GM23338 (cell line): ENCODE results near the gene IL22RA2. TPM values are rescaled to one million over a fixed set of nuclear protein-coding genes. Genes with fewer than 3 reads are reported as not detected.

ENCODE experiments used
- ATAC-seq: fragments of 200-7000 bp; cut with Tn5 transposase; 3 replicates; pipeline ENCODE4 v1.9.1; 2020
- DNase-seq: peaks from one replicate; pipeline ENCODE4 v3.0.0-alpha.2; 2015; ENCODE audit warnings: low spot score
- H2AFZ ChIP-seq: fragments of 200-600 bp; sonication (generic); 2 replicates; pipeline ENCODE4 v1.8.0; 2016; ENCODE audit warnings: antibody characterized with exemption, mild to moderate bottlenecking, moderate library complexity
- H3F3A ChIP-seq: fragments of 200-600 bp; sonication (generic); replicated peaks from 2 replicates; pipeline ENCODE4 v1.8.0; 2017; ENCODE audit warnings: antibody characterized with exemption, mixed run types, low read depth
- H3K27ac ChIP-seq: fragments of 200-600 bp; sonication (generic); 2 replicates; pipeline ENCODE4 v1.6.1; 2016; ENCODE audit warnings: low read depth
- H3K27me3 ChIP-seq: fragments of 200-600 bp; sonication (generic); 2 replicates; pipeline ENCODE4 v1.8.0; 2016; ENCODE audit warnings: mild to moderate bottlenecking, mixed run types, moderate library complexity; ENCODE audit not compliant: insufficient read depth
- H3K36me3 ChIP-seq: fragments of 200-600 bp; sonication (generic); 2 replicates; pipeline ENCODE4 v1.8.0; 2016; ENCODE audit warnings: mild to moderate bottlenecking; ENCODE audit not compliant: insufficient read depth
- H3K4me1 ChIP-seq: fragments of 200-600 bp; sonication (generic); 2 replicates; pipeline ENCODE4 v1.8.0; 2016; ENCODE audit warnings: mild to moderate bottlenecking, moderate library complexity; ENCODE audit not compliant: insufficient read depth
- H3K4me2 ChIP-seq: fragments of 200-600 bp; sonication (generic); 2 replicates; pipeline ENCODE4 v1.7.1; 2017; ENCODE audit warnings: mixed run types
- H3K4me3 ChIP-seq: fragments of 200-600 bp; sonication (generic); 2 replicates; pipeline ENCODE4 v1.6.1; 2016; ENCODE audit warnings: mixed run types
- H3K79me2 ChIP-seq: fragments of 200-600 bp; sonication (generic); replicated peaks from 2 replicates; pipeline ENCODE4 v1.8.0; 2017; ENCODE audit warnings: mild to moderate bottlenecking; ENCODE audit not compliant: insufficient read depth
- H3K9me2 ChIP-seq: fragments of 200-600 bp; sonication (generic); 2 replicates; pipeline ENCODE4 v1.8.0; 2017; ENCODE audit not compliant: insufficient read depth
- H4K20me1 ChIP-seq: fragments of 200-600 bp; sonication (generic); replicated peaks from 2 replicates; pipeline ENCODE4 v1.8.0; 2017; ENCODE audit warnings: mild to moderate bottlenecking; ENCODE audit not compliant: insufficient read depth
- H3K27ac Mint-ChIP-seq: 2 replicates; pipeline ENCODE4 v1.8.0; 2020; ENCODE audit warnings: inconsistent platforms, mild to moderate bottlenecking, moderate library complexity, mixed read lengths
- H3K27me3 Mint-ChIP-seq: 3 replicates; pipeline ENCODE4 v1.8.0; 2022; ENCODE audit warnings: low read depth, mild to moderate bottlenecking, moderate library complexity, mixed read lengths, inconsistent platforms; ENCODE audit not compliant: insufficient read depth, poor library complexity
- H3K36me3 Mint-ChIP-seq: 3 replicates; pipeline ENCODE4 v1.8.0; 2021; ENCODE audit warnings: low read depth, mild to moderate bottlenecking, inconsistent platforms, moderate library complexity, mixed read lengths
- H3K4me1 Mint-ChIP-seq: 3 replicates; pipeline ENCODE4 v1.8.0; 2020; ENCODE audit warnings: mild to moderate bottlenecking, inconsistent platforms, mixed read lengths
- H3K4me3 Mint-ChIP-seq: 3 replicates; pipeline ENCODE4 v1.8.0; 2021; ENCODE audit warnings: moderate library complexity, mild to moderate bottlenecking, inconsistent platforms, mixed read lengths
- H3K9me3 Mint-ChIP-seq: 3 replicates; pipeline ENCODE4 v1.8.0; 2020; ENCODE audit warnings: moderate library complexity, mild to moderate bottlenecking, inconsistent platforms, mixed read lengths
- CREB1 ChIP-seq: fragments of 250-450 bp; sonication (Bioruptor Pico); IDR thresholded peaks from 2 replicates; pipeline ENCODE4 v1.5.0; 2020; ENCODE audit warnings: low read depth, mild to moderate bottlenecking, moderate library complexity
- CTCF ChIP-seq, 2 experiments: fragments of 200-600 bp in 1 of 2; sonication (generic) in 1 of 2; conservative IDR thresholded peaks; 2 replicates each; pipeline versions ENCODE4 v1.5.1 to v1.6.1; 2016 to 2017; ENCODE audit warnings: antibody characterized with exemption in 2 of 2, low read depth in 2 of 2, mild to moderate bottlenecking in 2 of 2, moderate library complexity in 1 of 2
- EZH2 ChIP-seq: fragments of 200-600 bp; sonication (generic); IDR thresholded peaks from one replicate; pipeline ENCODE4 v1.8.0; 2017; ENCODE audit warnings: antibody characterized with exemption, mild to moderate bottlenecking, low read depth; ENCODE audit not compliant: unreplicated experiment
- EZH2phosphoT487 ChIP-seq: fragments of 200-600 bp; sonication (generic); IDR thresholded peaks from one replicate; pipeline ENCODE4 v1.8.1; 2018; ENCODE audit warnings: antibody characterized with exemption; ENCODE audit not compliant: unreplicated experiment
- JUNB ChIP-seq: IDR thresholded peaks from one replicate; pipeline ENCODE4 v1.6.1; 2016; ENCODE audit warnings: antibody characterized with exemption; ENCODE audit not compliant: unreplicated experiment
- NANOG ChIP-seq: IDR thresholded peaks from 2 replicates; pipeline ENCODE4 v1.6.1; 2016; ENCODE audit warnings: antibody characterized with exemption, borderline replicate concordance
- POLR2AphosphoS5 ChIP-seq: IDR thresholded peaks from 2 replicates; pipeline ENCODE4 v1.6.1; 2016; ENCODE audit warnings: antibody characterized with exemption, low read depth
- STAT1 ChIP-seq: IDR thresholded peaks from one replicate; pipeline ENCODE4 v1.6.1; 2016; ENCODE audit warnings: antibody characterized with exemption; ENCODE audit not compliant: unreplicated experiment
- ZNF114 ChIP-seq: fragments of 250-450 bp; sonication (Bioruptor Pico); IDR thresholded peaks from 2 replicates; pipeline ENCODE4 v1.5.0; 2020; ENCODE audit warnings: mild to moderate bottlenecking, moderate library complexity
- ZNF331 ChIP-seq: fragments of 250-450 bp; sonication (Bioruptor Pico); IDR thresholded peaks from 2 replicates; pipeline ENCODE4 v1.5.0; 2020; ENCODE audit warnings: low read depth, mild to moderate bottlenecking, moderate library complexity
- polyA plus RNA-seq: library from polyadenylated mRNA; unstranded; fragments of >200 nt; fragmentation: Nextera tagmentation; extraction: Ambion mirVana; gene quantifications from 2 replicates; pipeline ENCODE4 v1.2.1, GENCODE V29; 2016
- total RNA-seq: library from RNA; depleted of rRNA; stranded (reverse); fragments of >200 nt; shearing (Covaris generic); gene quantifications from 2 replicates; pipeline ENCODE4 v1.2.3, GENCODE V29; 2014
- TF ChIP-seq, protein P1 (sequence below): IDR thresholded peaks from 2 replicates; pipeline ENCODE4 v1.6.1; 2016; ENCODE audit warnings: antibody characterized with exemption
- TF ChIP-seq, protein P2 (sequence below): fragments of 250-450 bp; sonication (Bioruptor Pico); IDR thresholded peaks from 2 replicates; pipeline ENCODE4 v1.5.0; 2020; ENCODE audit warnings: mild to moderate bottlenecking, moderate library complexity
- TF ChIP-seq, protein P3 (sequence below): IDR thresholded peaks from one replicate; pipeline ENCODE4 v1.6.1; 2018; ENCODE audit warnings: antibody characterized with exemption; ENCODE audit not compliant: unreplicated experiment

The IL22RA2 gene
- total and polyA plus RNA-seq, 2 experiments from 2014 or later = not detected

GRCh38 chr6:137157601-137158000 is 15.8 kb downstream of the IL22RA2 start:
- Histone ChIP-seq H3K4me3 (no peak overlapping the region), H3K79me2 (no peaks in the 10 kb centered on the region), H3K4me2 (no peak overlapping the region), H3K27ac (no peak overlapping the region), H3K27me3 (no peaks in the 10 kb centered on the region), H3K4me1 (no peaks in the 10 kb centered on the region), H3F3A (no peaks in the 10 kb centered on the region), H4K20me1 (no peaks in the 10 kb centered on the region), H2AFZ (no peak overlapping the region), H3K9me2 (peaks cover 25% of the 10 kb centered on the region), H3K36me3 (no peaks in the 10 kb centered on the region)
- no peak overlapping the region for H3K27ac Mint-ChIP-seq
- ATAC-seq (no peak), DNase-seq (no peak)
- TF ChIP-seq JUNB (no peak), STAT1 (no peak), NANOG (no peak), POLR2AphosphoS5 (no peak), EZH2 (no peak), ZNF114 (CRISPR knock-in tag) (no peak), CREB1 (CRISPR knock-in tag) (no peak), EZH2phosphoT487 (no peak), ZNF331 (CRISPR knock-in tag) (no peak), CTCF (conservative IDR thresholded peaks at IDR 0.05; ENCODE audit: low read depth in 2 of 2) (no peak)
- TF ChIP-seq, protein P1, sequence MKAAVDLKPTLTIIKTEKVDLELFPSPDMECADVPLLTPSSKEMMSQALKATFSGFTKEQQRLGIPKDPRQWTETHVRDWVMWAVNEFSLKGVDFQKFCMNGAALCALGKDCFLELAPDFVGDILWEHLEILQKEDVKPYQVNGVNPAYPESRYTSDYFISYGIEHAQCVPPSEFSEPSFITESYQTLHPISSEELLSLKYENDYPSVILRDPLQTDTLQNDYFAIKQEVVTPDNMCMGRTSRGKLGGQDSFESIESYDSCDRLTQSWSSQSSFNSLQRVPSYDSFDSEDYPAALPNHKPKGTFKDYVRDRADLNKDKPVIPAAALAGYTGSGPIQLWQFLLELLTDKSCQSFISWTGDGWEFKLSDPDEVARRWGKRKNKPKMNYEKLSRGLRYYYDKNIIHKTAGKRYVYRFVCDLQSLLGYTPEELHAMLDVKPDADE = no peak
- TF ChIP-seq, protein P2, sequence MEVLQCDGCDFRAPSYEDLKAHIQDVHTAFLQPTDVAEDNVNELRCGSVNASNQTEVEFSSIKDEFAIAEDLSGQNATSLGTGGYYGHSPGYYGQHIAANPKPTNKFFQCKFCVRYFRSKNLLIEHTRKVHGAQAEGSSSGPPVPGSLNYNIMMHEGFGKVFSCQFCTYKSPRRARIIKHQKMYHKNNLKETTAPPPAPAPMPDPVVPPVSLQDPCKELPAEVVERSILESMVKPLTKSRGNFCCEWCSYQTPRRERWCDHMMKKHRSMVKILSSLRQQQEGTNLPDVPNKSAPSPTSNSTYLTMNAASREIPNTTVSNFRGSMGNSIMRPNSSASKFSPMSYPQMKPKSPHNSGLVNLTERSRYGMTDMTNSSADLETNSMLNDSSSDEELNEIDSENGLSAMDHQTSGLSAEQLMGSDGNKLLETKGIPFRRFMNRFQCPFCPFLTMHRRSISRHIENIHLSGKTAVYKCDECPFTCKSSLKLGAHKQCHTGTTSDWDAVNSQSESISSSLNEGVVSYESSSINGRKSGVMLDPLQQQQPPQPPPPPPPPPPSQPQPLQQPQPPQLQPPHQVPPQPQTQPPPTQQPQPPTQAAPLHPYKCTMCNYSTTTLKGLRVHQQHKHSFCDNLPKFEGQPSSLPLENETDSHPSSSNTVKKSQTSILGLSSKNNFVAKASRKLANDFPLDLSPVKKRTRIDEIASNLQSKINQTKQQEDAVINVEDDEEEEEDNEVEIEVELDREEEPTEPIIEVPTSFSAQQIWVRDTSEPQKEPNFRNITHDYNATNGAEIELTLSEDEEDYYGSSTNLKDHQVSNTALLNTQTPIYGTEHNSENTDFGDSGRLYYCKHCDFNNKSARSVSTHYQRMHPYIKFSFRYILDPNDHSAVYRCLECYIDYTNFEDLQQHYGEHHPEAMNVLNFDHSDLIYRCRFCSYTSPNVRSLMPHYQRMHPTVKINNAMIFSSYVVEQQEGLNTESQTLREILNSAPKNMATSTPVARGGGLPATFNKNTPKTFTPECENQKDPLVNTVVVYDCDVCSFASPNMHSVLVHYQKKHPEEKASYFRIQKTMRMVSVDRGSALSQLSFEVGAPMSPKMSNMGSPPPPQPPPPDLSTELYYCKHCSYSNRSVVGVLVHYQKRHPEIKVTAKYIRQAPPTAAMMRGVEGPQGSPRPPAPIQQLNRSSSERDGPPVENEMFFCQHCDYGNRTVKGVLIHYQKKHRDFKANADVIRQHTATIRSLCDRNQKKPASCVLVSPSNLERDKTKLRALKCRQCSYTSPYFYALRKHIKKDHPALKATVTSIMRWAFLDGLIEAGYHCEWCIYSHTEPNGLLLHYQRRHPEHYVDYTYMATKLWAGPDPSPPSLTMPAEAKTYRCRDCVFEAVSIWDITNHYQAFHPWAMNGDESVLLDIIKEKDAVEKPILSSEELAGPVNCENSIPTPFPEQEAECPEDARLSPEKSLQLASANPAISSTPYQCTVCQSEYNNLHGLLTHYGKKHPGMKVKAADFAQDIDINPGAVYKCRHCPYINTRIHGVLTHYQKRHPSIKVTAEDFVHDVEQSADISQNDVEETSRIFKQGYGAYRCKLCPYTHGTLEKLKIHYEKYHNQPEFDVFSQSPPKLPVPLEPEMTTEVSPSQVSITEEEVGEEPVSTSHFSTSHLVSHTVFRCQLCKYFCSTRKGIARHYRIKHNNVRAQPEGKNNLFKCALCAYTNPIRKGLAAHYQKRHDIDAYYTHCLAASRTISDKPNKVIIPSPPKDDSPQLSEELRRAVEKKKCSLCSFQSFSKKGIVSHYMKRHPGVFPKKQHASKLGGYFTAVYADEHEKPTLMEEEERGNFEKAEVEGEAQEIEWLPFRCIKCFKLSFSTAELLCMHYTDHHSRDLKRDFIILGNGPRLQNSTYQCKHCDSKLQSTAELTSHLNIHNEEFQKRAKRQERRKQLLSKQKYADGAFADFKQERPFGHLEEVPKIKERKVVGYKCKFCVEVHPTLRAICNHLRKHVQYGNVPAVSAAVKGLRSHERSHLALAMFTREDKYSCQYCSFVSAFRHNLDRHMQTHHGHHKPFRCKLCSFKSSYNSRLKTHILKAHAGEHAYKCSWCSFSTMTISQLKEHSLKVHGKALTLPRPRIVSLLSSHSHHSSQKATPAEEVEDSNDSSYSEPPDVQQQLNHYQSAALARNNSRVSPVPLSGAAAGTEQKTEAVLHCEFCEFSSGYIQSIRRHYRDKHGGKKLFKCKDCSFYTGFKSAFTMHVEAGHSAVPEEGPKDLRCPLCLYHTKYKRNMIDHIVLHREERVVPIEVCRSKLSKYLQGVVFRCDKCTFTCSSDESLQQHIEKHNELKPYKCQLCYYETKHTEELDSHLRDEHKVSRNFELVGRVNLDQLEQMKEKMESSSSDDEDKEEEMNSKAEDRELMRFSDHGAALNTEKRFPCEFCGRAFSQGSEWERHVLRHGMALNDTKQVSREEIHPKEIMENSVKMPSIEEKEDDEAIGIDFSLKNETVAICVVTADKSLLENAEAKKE (CRISPR knock-in tag) = no peak
- TF ChIP-seq, protein P3, sequence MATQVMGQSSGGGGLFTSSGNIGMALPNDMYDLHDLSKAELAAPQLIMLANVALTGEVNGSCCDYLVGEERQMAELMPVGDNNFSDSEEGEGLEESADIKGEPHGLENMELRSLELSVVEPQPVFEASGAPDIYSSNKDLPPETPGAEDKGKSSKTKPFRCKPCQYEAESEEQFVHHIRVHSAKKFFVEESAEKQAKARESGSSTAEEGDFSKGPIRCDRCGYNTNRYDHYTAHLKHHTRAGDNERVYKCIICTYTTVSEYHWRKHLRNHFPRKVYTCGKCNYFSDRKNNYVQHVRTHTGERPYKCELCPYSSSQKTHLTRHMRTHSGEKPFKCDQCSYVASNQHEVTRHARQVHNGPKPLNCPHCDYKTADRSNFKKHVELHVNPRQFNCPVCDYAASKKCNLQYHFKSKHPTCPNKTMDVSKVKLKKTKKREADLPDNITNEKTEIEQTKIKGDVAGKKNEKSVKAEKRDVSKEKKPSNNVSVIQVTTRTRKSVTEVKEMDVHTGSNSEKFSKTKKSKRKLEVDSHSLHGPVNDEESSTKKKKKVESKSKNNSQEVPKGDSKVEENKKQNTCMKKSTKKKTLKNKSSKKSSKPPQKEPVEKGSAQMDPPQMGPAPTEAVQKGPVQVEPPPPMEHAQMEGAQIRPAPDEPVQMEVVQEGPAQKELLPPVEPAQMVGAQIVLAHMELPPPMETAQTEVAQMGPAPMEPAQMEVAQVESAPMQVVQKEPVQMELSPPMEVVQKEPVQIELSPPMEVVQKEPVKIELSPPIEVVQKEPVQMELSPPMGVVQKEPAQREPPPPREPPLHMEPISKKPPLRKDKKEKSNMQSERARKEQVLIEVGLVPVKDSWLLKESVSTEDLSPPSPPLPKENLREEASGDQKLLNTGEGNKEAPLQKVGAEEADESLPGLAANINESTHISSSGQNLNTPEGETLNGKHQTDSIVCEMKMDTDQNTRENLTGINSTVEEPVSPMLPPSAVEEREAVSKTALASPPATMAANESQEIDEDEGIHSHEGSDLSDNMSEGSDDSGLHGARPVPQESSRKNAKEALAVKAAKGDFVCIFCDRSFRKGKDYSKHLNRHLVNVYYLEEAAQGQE = no peak
- H3K27me3 Mint-ChIP-seq = peaks cover 2% of the 10 kb centered on the region
- H3K4me1 Mint-ChIP-seq = no peaks in the 10 kb centered on the region
- peaks cover 29% of the 10 kb centered on the region for H3K9me3 Mint-ChIP-seq
- H3K4me3 Mint-ChIP-seq = no peak overlapping the region
- peaks cover 16% of the 10 kb centered on the region for H3K36me3 Mint-ChIP-seq
